OCI-LY3 (cell line): ENCODE results near the gene ANKS1B.

Source experiments
- H2AFZ ChIP-seq: fragments of 200-600, 300-600 bp; shearing (Covaris generic); 2 replicates; pipeline ENCODE4 v1.6.0; 2014; ENCODE audit warnings: antibody characterized with exemption, low read depth, low read length
- H3K27ac ChIP-seq: fragments of 200-600, 300-600 bp; sonication (generic); 2 replicates; pipeline ENCODE4 v1.5.1; 2014; ENCODE audit warnings: mild to moderate bottlenecking, low read length, moderate library complexity, mixed read lengths
- H3K27me3 ChIP-seq: fragments of 200-600, 300-600 bp; sonication (generic); 2 replicates; pipeline ENCODE4 v1.6.1; 2014; ENCODE audit warnings: low read depth, low read length, mixed read lengths
- H3K36me3 ChIP-seq: fragments of 200-600, 300-600 bp; sonication (generic); replicated peaks from 2 replicates; pipeline ENCODE3; 2014; ENCODE audit warnings: low read depth, low read length, mixed read lengths
- H3K4me1 ChIP-seq: fragments of 300-600, 200-600 bp; sonication (generic); 2 replicates; pipeline ENCODE4 v1.6.1; 2014; ENCODE audit warnings: low read length, mixed read lengths
- H3K4me2 ChIP-seq: fragments of 200-600, 300-600 bp; sonication (generic); 2 replicates; pipeline ENCODE4 v1.6.1; 2014; ENCODE audit warnings: low read length, mixed read lengths
- H3K4me3 ChIP-seq: fragments of 300-600, 200-600 bp; sonication (generic); 2 replicates; pipeline ENCODE4 v1.5.1; 2014; ENCODE audit warnings: antibody characterized with exemption, mild to moderate bottlenecking, low read length, moderate library complexity
- H3K79me2 ChIP-seq: fragments of 300-600, 200-600 bp; shearing (Covaris generic); 2 replicates; pipeline ENCODE4 v1.6.1; 2014; ENCODE audit warnings: mild to moderate bottlenecking, low read length, mixed read lengths
- H3K9ac ChIP-seq: fragments of 300-600, 200-600 bp; shearing (Covaris generic); 2 replicates; pipeline ENCODE4 v1.6.0; 2014; ENCODE audit warnings: mild to moderate bottlenecking, low read length, moderate library complexity
- H3K9me3 ChIP-seq: fragments of 200-600, 300-600 bp; shearing (Covaris generic); 2 replicates; pipeline ENCODE4 v1.6.1; 2014; ENCODE audit warnings: low read length, mixed read lengths; ENCODE audit not compliant: insufficient read depth
- H4K20me1 ChIP-seq: fragments of 200-600, 300-600 bp; sonication (generic); 2 replicates; pipeline ENCODE4 v1.6.1; 2016; ENCODE audit warnings: low read length, mixed read lengths; ENCODE audit not compliant: insufficient read depth
- CTCF ChIP-seq: fragments of 200-600, 300-600 bp; sonication (generic); IDR thresholded peaks from 2 replicates; pipeline ENCODE4 v1.5.1; 2014; ENCODE audit warnings: antibody characterized with exemption, low read length, low read depth
- EZH2phosphoT487 ChIP-seq: fragments of 200-600 bp; shearing (Covaris generic); IDR thresholded peaks from 2 replicates; pipeline ENCODE4 v1.6.1; 2018; ENCODE audit warnings: antibody characterized with exemption, mixed run types, low read depth

ANKS1B gene

GRCh38 chr12:99915251-99916082, 69.3 kb downstream of the ANKS1B start:
- Histone ChIP-seq H3K27me3 (no peaks in the 10 kb centered on the region), H2AFZ (no peak overlapping the region), H3K79me2 (no peaks in the 10 kb centered on the region), H3K4me3 (no peak overlapping the region), H3K4me2 (no peak overlapping the region), H3K9ac (no peak overlapping the region), H3K9me3 (no peaks in the 10 kb centered on the region), H3K4me1 (no peaks in the 10 kb centered on the region), H4K20me1 (no peaks in the 10 kb centered on the region), H3K27ac (no peak overlapping the region), H3K36me3 (no peaks in the 10 kb centered on the region)
- TF ChIP-seq CTCF (no peak), EZH2phosphoT487 (no peak)

- Histone ChIP-seq H2AFZ (no peak overlapping the region), H3K27me3 (no peaks in the 10 kb centered on the region), H3K9me3 (no peaks in the 10 kb centered on the region), H3K4me3 (no peak overlapping the region), H4K20me1 (no peaks in the 10 kb centered on the region), H3K36me3 (no peaks in the 10 kb centered on the region), H3K4me1 (no peaks in the 10 kb centered on the region), H3K79me2 (no peaks in the 10 kb centered on the region), H3K4me2 (no peak overlapping the region), H3K27ac (no peak overlapping the region), H3K9ac (no peak overlapping the region)
- TF ChIP-seq EZH2phosphoT487: no peak
- no peak for TF ChIP-seq CTCF
Measured at GRCh38 chr12:99914206-99914605, 70.5 kb downstream of the ANKS1B start.

- Histone ChIP-seq H2AFZ (no peak overlapping the region), H3K9ac (no peak overlapping the region), H3K4me3 (no peak overlapping the region), H3K27ac (no peak overlapping the region), H3K4me1 (no peaks in the 10 kb centered on the region), H3K79me2 (no peaks in the 10 kb centered on the region), H3K4me2 (no peak overlapping the region), H3K27me3 (no peaks in the 10 kb centered on the region), H3K36me3 (no peaks in the 10 kb centered on the region), H4K20me1 (no peaks in the 10 kb centered on the region), H3K9me3 (no peaks in the 10 kb centered on the region)
- no peak for TF ChIP-seq CTCF
- TF ChIP-seq EZH2phosphoT487: no peak
Measured at GRCh38 chr12:99911967-99912366, 72.8 kb downstream of the ANKS1B start.

- Histone ChIP-seq H3K27me3 (no peaks in the 10 kb centered on the region), H3K4me1 (no peaks in the 10 kb centered on the region), H4K20me1 (no peaks in the 10 kb centered on the region), H3K9me3 (no peaks in the 10 kb centered on the region), H3K4me3 (no peak overlapping the region), H3K27ac (no peak overlapping the region), H3K36me3 (no peaks in the 10 kb centered on the region), H3K9ac (no peak overlapping the region), H3K4me2 (no peak overlapping the region), H3K79me2 (no peaks in the 10 kb centered on the region), H2AFZ (no peak overlapping the region)
- TF ChIP-seq EZH2phosphoT487 (no peak), CTCF (no peak)
Measured at GRCh38 chr12:99911081-99911480, 73.7 kb downstream of the ANKS1B start.
